Body of pancreas (tissue), 4 donors: ENCODE results near the gene NDST3.

ENCODE experiments used
- CTCF ChIP-seq, 7 experiments: fragments of 450-650 bp in 4 of 7; fragments of 200-600 bp in 3 of 7; sonication (generic) in 3 of 7; IDR thresholded peaks; one replicate each; pipeline ENCODE4 v1.5.1; 2016 to 2019; ENCODE audit warnings: antibody characterized with exemption in 7 of 7
- POLR2A ChIP-seq, 3 donors: fragments of 450-650 bp; IDR thresholded peaks; one replicate each; pipeline ENCODE4 v1.6.1; 2016; ENCODE audit warnings: antibody characterized with exemption in 3 of 3, mild to moderate bottlenecking in 2 of 3

DNA sequence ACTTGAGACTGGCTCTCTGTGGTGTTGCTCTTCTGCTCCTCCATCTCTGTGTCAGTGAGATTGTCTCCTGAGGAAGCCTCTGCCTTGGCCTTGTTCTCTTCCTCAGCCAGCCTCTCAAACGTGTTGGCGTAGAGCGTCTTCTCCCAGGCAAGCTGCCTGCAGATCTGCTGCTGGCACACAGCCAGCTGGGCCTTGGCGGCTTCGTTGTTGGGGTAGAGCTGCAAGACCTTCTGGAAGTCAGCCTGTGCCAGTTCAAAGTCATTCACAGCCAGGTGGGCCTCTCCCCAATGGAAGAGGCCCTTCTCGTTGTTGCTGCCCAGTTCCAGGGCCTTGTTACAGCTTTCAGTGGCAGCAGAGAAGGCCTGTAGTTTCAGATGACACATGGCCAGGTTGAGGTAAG is 159.1 kb downstream of the NDST3 start:
- TF ChIP-seq CTCF (IDR thresholded peaks at IDR 0.05): no peak
- no peak for TF ChIP-seq POLR2A (IDR thresholded peaks at IDR 0.05)
